OCI-LY1 (cell line): ENCODE data around the gene IMP3.

Experiments
- H2AFZ ChIP-seq: fragments of 200-600 bp; sonication (generic), shearing (Covaris generic); 2 replicates; pipeline ENCODE4 v1.6.0; 2014; ENCODE audit warnings: antibody characterized with exemption, mild to moderate bottlenecking, low read length
- H3F3A ChIP-seq: fragments of 200-600 bp; sonication (generic), shearing (Covaris generic); 2 replicates; pipeline ENCODE4 v1.6.0; 2014; ENCODE audit warnings: mild to moderate bottlenecking, antibody characterized with exemption, low read length, moderate library complexity; ENCODE audit not compliant: insufficient read depth
- H3K27ac ChIP-seq: fragments of 200-600 bp; sonication (generic); 2 replicates; pipeline ENCODE4 v1.5.1; 2014; ENCODE audit warnings: low read length, mixed run types, mild to moderate bottlenecking, low read depth; ENCODE audit not compliant: poor library complexity, severe bottlenecking
- H3K27me3 ChIP-seq: fragments of 200-600 bp; sonication (generic); 2 replicates; pipeline ENCODE4 v1.6.0; 2014; ENCODE audit warnings: antibody characterized with exemption, mild to moderate bottlenecking, low read length, moderate library complexity; ENCODE audit not compliant: insufficient read depth
- H3K36me3 ChIP-seq: fragments of 200-600 bp; sonication (generic); 2 replicates; pipeline ENCODE4 v1.6.1; 2014; ENCODE audit warnings: mild to moderate bottlenecking, antibody characterized with exemption, low read length, moderate library complexity, mixed read lengths; ENCODE audit not compliant: insufficient read depth
- H3K4me1 ChIP-seq: fragments of 200-600 bp; sonication (generic); 2 replicates; pipeline ENCODE4 v1.5.1; 2014; ENCODE audit warnings: mild to moderate bottlenecking, low read length, moderate library complexity; ENCODE audit not compliant: insufficient read depth, severe bottlenecking
- H3K4me2 ChIP-seq: fragments of 200-600 bp; sonication (generic), shearing (Covaris generic); 2 replicates; pipeline ENCODE4 v1.6.1; 2014; ENCODE audit warnings: low read length
- H3K4me3 ChIP-seq: fragments of 200-600 bp; sonication (generic); 2 replicates; pipeline ENCODE4 v1.5.1; 2014; ENCODE audit warnings: low read length, low read depth, mild to moderate bottlenecking, mixed read lengths; ENCODE audit not compliant: poor library complexity, severe bottlenecking
- H3K79me2 ChIP-seq: fragments of 200-600 bp; shearing (Covaris generic); 2 replicates; pipeline ENCODE4 v1.6.1; 2016; ENCODE audit warnings: mixed run types, low read length, mixed read lengths; ENCODE audit not compliant: insufficient read depth
- H3K9ac ChIP-seq: fragments of 200-600 bp; sonication (generic), shearing (Covaris generic); 2 replicates; pipeline ENCODE4 v1.6.1; 2014; ENCODE audit warnings: mild to moderate bottlenecking, low read length, mixed read lengths
- H3K9me2 ChIP-seq: fragments of 200-600 bp; sonication (generic), shearing (Covaris generic); 2 replicates; pipeline ENCODE4 v1.6.1; 2014; ENCODE audit warnings: low read depth, mild to moderate bottlenecking, low read length, mixed read lengths
- H3K9me3 ChIP-seq: fragments of 200-600 bp; shearing (Covaris generic); 2 replicates; pipeline ENCODE4 v1.6.1; 2014; ENCODE audit warnings: low read length, mixed read lengths
- H4K20me1 ChIP-seq: fragments of 200-600 bp; sonication (generic), shearing (Covaris generic); 2 replicates; pipeline ENCODE4 v1.6.0; 2016; ENCODE audit warnings: mild to moderate bottlenecking, low read length; ENCODE audit not compliant: insufficient read depth
- EZH2 ChIP-seq: fragments of 200-600 bp; sonication (generic), shearing (Covaris generic); IDR thresholded peaks from 2 replicates; pipeline ENCODE4 v1.8.0; 2017; ENCODE audit warnings: borderline replicate concordance, mixed run types, mild to moderate bottlenecking, antibody characterized with exemption, low read length, moderate library complexity, mixed read lengths
- TF ChIP-seq, protein P1 (sequence below): fragments of 200-600 bp; sonication (generic), shearing (Covaris generic); IDR thresholded peaks from 2 replicates; pipeline ENCODE4 v1.5.1; 2017; ENCODE audit warnings: mild to moderate bottlenecking, antibody characterized with exemption, low read length, moderate library complexity, mixed read lengths

IMP3 gene

DNA sequence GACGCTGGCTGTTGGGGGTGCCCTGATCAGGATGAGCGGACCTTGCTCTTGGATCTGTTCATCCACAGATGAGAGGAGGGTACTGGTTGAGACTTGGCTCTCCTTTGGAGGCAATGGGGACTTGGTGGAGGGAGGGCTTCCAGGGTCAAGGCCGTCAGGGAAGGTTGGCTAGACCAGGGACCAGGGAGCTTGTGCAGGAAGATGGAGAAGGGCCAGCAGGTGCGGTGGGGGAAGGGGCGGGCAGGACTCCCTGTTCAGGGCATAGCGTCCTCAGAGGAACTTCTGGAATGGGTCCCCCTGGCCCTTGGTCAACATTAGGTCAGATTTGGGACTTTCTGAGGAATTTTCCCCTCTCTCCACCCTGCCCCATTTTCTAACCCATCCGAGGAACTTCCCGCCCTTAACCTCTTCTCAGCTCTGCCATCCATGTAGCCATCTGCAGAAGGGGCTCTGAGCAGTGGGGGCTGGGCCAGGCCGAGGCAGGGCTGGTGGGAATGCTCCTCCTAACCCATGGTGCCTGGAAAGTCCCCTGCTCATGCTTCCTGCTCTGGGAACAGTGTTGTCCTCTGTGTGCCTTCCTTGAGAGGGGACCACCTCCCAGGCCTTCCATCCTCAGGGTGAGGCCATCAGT, 19.2 kb upstream of the IMP3 start:
- Histone ChIP-seq H3K79me2 (no peaks in the 10 kb centered on the region), H3K27me3 (peaks cover 16% of the 10 kb centered on the region; the same call in 1 of the 2 replicates), H3K4me2 (no peak overlapping the region), H3K4me3 (no peak overlapping the region), H3K9me3 (no peaks in the 10 kb centered on the region), H4K20me1 (no peaks in the 10 kb centered on the region), H3K27ac (no peak overlapping the region), H3K4me1 (no peaks in the 10 kb centered on the region), H3F3A (no peaks in the 10 kb centered on the region), H3K36me3 (no peaks in the 10 kb centered on the region), H2AFZ (no peak overlapping the region), H3K9me2 (no peaks in the 10 kb centered on the region), H3K9ac (no peak overlapping the region)
- no peak for TF ChIP-seq EZH2
- TF ChIP-seq, protein P1, sequence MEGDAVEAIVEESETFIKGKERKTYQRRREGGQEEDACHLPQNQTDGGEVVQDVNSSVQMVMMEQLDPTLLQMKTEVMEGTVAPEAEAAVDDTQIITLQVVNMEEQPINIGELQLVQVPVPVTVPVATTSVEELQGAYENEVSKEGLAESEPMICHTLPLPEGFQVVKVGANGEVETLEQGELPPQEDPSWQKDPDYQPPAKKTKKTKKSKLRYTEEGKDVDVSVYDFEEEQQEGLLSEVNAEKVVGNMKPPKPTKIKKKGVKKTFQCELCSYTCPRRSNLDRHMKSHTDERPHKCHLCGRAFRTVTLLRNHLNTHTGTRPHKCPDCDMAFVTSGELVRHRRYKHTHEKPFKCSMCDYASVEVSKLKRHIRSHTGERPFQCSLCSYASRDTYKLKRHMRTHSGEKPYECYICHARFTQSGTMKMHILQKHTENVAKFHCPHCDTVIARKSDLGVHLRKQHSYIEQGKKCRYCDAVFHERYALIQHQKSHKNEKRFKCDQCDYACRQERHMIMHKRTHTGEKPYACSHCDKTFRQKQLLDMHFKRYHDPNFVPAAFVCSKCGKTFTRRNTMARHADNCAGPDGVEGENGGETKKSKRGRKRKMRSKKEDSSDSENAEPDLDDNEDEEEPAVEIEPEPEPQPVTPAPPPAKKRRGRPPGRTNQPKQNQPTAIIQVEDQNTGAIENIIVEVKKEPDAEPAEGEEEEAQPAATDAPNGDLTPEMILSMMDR, result no peak

DNA sequence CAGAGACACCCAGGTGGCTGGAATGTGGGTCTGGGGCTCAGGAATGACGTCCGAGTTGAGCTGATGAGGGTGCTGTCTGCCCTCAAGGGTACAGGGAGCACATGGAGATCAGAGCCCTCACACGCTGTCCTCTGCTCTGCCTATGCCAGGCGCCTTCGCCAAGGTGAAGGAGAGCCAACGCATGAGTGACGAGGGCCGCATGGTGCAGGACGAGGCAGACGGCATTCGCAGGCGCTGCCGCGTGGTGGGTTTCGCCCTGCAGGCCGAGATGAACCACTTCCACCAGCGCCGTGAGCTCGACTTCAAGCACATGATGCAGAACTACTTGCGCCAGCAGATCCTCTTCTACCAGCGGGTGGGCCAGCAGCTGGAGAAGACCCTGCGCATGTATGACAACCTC, 16.8 kb upstream of the IMP3 start:
- no peaks in the 10 kb centered on the region for H3K4me1 ChIP-seq
- peaks cover 10% of the 10 kb centered on the region; the same call in 1 of the 2 replicates for H3K27me3 ChIP-seq
- no peaks in the 10 kb centered on the region for H3F3A ChIP-seq
- no peak overlapping the region for H3K9ac ChIP-seq
- H3K79me2 ChIP-seq, result no peaks in the 10 kb centered on the region
- H3K9me3 ChIP-seq, result no peaks in the 10 kb centered on the region
- no peaks in the 10 kb centered on the region for H3K36me3 ChIP-seq
- no peak overlapping the region for H3K4me3 ChIP-seq
- H3K4me2 ChIP-seq, result no peak overlapping the region
- H2AFZ ChIP-seq, result no peak overlapping the region
- TF ChIP-seq EZH2, result no peak
- TF ChIP-seq, protein P1, result no peak
- H3K9me2 ChIP-seq, result no peaks in the 10 kb centered on the region
- H4K20me1 ChIP-seq, result no peaks in the 10 kb centered on the region
- no peak overlapping the region for H3K27ac ChIP-seq

DNA sequence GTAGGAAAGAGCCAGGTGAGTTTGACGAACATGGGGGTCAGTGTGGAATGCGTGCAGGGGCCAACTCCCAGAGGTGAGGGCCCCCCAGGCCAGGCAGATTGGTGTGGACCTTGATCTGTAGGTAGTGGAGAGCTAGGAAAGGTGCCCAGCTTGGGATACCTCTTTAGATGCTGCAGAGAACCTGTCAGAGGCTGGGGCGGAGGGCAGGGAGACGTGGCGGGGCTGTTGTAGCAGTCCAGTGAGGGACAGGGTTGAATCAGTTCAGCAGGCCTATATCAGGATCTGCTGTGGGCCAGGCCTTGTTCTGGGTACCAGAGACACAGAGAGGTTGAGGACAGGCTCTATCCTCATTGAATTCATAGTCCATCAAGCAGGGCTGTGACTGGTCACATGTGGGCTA, 16.3 kb upstream of the IMP3 start:
- Histone ChIP-seq H3K79me2 (no peaks in the 10 kb centered on the region), H4K20me1 (no peaks in the 10 kb centered on the region)

More for the DNA sequence above, 16.3 kb upstream of the IMP3 start:
- TF ChIP-seq EZH2, result no peak
- TF ChIP-seq, protein P1, result no peak
- Histone ChIP-seq H3K27ac (no peak overlapping the region), H3K9me2 (no peaks in the 10 kb centered on the region), H3K9ac (no peak overlapping the region), H3K4me1 (no peaks in the 10 kb centered on the region), H3K4me3 (no peak overlapping the region), H3K9me3 (no peaks in the 10 kb centered on the region), H2AFZ (no peak overlapping the region), H3K4me2 (no peak overlapping the region), H3K27me3 (peaks cover 10% of the 10 kb centered on the region; the same call in 1 of the 2 replicates), H3K36me3 (no peaks in the 10 kb centered on the region), H3F3A (no peaks in the 10 kb centered on the region)
